Measurements from ENCODE around the gene MYBPH.

Gene MYBPH

GRCh38 chr1:203210988-203211387 lies 35.4 kb upstream of the MYBPH start:
- H3K4me3 ChIP-seq (ENCODE audit: low read depth, low read length): no peak overlapping the region
- no peak for TF ChIP-seq CTCF (IDR thresholded peaks at IDR 0.05; ENCODE audit: control insufficient read depth, extremely low read depth, insufficient read depth)
- DNase-seq (ENCODE audit: low read depth): no peak

- DNase-seq (ENCODE audit: low read depth): no peak
- H3K4me3 ChIP-seq (ENCODE audit: low read depth, low read length): no peak overlapping the region
- no peak for TF ChIP-seq CTCF (IDR thresholded peaks at IDR 0.05; ENCODE audit: control insufficient read depth, extremely low read depth, insufficient read depth)
These were observed 34.7 kb upstream of the MYBPH start for GRCh38 chr1:203210350-203210749.

GRCh38 chr1:203208181-203208580 lies 32.6 kb upstream of the MYBPH start:
- DNase-seq (ENCODE audit: low read depth): no peak
- H3K4me3 ChIP-seq (ENCODE audit: low read depth, low read length): no peak overlapping the region
- no peak for TF ChIP-seq CTCF (IDR thresholded peaks at IDR 0.05; ENCODE audit: control insufficient read depth, extremely low read depth, insufficient read depth)

GRCh38 chr1:203207751-203208150 lies 32.1 kb upstream of the MYBPH start:
- no peak overlapping the region for H3K4me3 ChIP-seq (ENCODE audit: low read depth, low read length)
- TF ChIP-seq CTCF (IDR thresholded peaks at IDR 0.05; ENCODE audit: control insufficient read depth, extremely low read depth, insufficient read depth): no peak
- DNase-seq (ENCODE audit: low read depth): no peak

GRCh38 chr1:203206129-203206687 lies 30.6 kb upstream of the MYBPH start:
- TF ChIP-seq CTCF (IDR thresholded peaks at IDR 0.05; ENCODE audit: control insufficient read depth, extremely low read depth, insufficient read depth): no peak
- no peak for DNase-seq (ENCODE audit: low read depth)
- H3K4me3 ChIP-seq (ENCODE audit: low read depth, low read length): no peak overlapping the region

GRCh38 chr1:203204756-203205155 lies 29.1 kb upstream of the MYBPH start:
- no peak for DNase-seq (ENCODE audit: low read depth)
- H3K4me3 ChIP-seq (ENCODE audit: low read depth, low read length): no peak overlapping the region
- no peak for TF ChIP-seq CTCF (IDR thresholded peaks at IDR 0.05; ENCODE audit: control insufficient read depth, extremely low read depth, insufficient read depth)

Data from LNCaP clone FGC (cell line).